WTC11 (cell line): ENCODE results near the gene STPG2. TPM values are rescaled to one million over a fixed set of nuclear protein-coding genes. Genes with fewer than 3 reads are reported as not detected.

Experiments used
- ATAC-seq: fragments of 200-7000 bp; cut with Tn5 transposase; 2 replicates; pipeline ENCODE4 v1.10.0; 2021; ENCODE audit warnings: mild to moderate bottlenecking, moderate library complexity
- CTCF ChIA-PET: fragments of 300-600 bp; sonication (Branson Sonifier 250); formaldehyde crosslinking; loops from one replicate; lab custom pipeline; 2021; ENCODE audit warnings: antibody characterized with exemption; lab: Charles Lee
- POLR2A ChIA-PET: fragments of 350-600 bp; sonication (Branson Sonifier 250); formaldehyde crosslinking; loops from one replicate; lab custom pipeline; 2021; ENCODE audit warnings: antibody characterized with exemption; lab: Charles Lee
- DNase-seq: peaks from one replicate; pipeline ENCODE4 v3.0.0; 2021; ENCODE audit warnings: low spot score
- H3K27ac Mint-ChIP-seq: 2 replicates; pipeline ENCODE4 v1.8.0; 2021; ENCODE audit warnings: mixed read lengths
- H3K27me3 Mint-ChIP-seq: 2 replicates; pipeline ENCODE4 v1.8.0; 2021; ENCODE audit warnings: low read depth, mild to moderate bottlenecking, moderate library complexity, mixed read lengths
- H3K36me3 Mint-ChIP-seq: 2 replicates; pipeline ENCODE4 v1.8.0; 2021; ENCODE audit warnings: mixed read lengths
- H3K4me1 Mint-ChIP-seq: 2 replicates; pipeline ENCODE4 v1.8.0; 2022; ENCODE audit warnings: mixed read lengths
- H3K4me3 Mint-ChIP-seq: 2 replicates; pipeline ENCODE4 v1.8.0; 2021; ENCODE audit warnings: mild to moderate bottlenecking, moderate library complexity, mixed read lengths
- H3K9me3 Mint-ChIP-seq: 2 replicates; pipeline ENCODE4 v1.8.0; 2021; ENCODE audit warnings: mixed read lengths
- CBFB ChIP-seq: sonication (generic); formaldehyde crosslinking; IDR thresholded peaks from 2 replicates; pipeline ENCODE4 v1.8.1; 2022; ENCODE audit warnings: mild to moderate bottlenecking, low read depth, missing genetic modification reagents
- CREB1 ChIP-seq: sonication (generic); formaldehyde crosslinking; IDR thresholded peaks from 2 replicates; pipeline ENCODE4 v1.8.0; 2023; ENCODE audit warnings: mild to moderate bottlenecking, missing genetic modification reagents
- GRHL2 ChIP-seq: fragments of 250-450 bp; sonication (Bioruptor Pico); IDR thresholded peaks from 2 replicates; pipeline ENCODE4 v1.8.0; 2022; ENCODE audit warnings: mild to moderate bottlenecking, moderate library complexity; ENCODE audit not compliant: insufficient replicate concordance, severe bottlenecking
- KAT7 ChIP-seq: sonication (generic); formaldehyde crosslinking; IDR thresholded peaks from 2 replicates; pipeline ENCODE4 v1.8.1; 2023; ENCODE audit warnings: missing genetic modification reagents, mild to moderate bottlenecking, borderline replicate concordance
- MXD4 ChIP-seq: fragments of 250-450 bp; sonication (Bioruptor Pico); IDR thresholded peaks from 2 replicates; pipeline ENCODE4 v1.8.0; 2021; ENCODE audit warnings: mild to moderate bottlenecking, moderate library complexity, borderline replicate concordance
- SMAD3 ChIP-seq: sonication (generic); formaldehyde crosslinking; IDR thresholded peaks from 2 replicates; pipeline ENCODE4 v1.8.0; 2022; ENCODE audit warnings: missing genetic modification reagents, mild to moderate bottlenecking, borderline replicate concordance
- SMAD4 ChIP-seq: sonication (generic); formaldehyde crosslinking; IDR thresholded peaks from 2 replicates; pipeline ENCODE4 v1.8.0; 2022; ENCODE audit warnings: mild to moderate bottlenecking, missing genetic modification reagents
- SP1 ChIP-seq: sonication (generic); formaldehyde crosslinking; conservative IDR thresholded peaks from 2 replicates; pipeline ENCODE4 v1.8.1; 2022; ENCODE audit warnings: missing genetic modification reagents
- TCF7 ChIP-seq: sonication (generic); formaldehyde crosslinking; IDR thresholded peaks from 2 replicates; pipeline ENCODE4 v1.8.0; 2022; ENCODE audit warnings: mild to moderate bottlenecking, low read depth, missing genetic modification reagents, moderate library complexity
- ZNF219 ChIP-seq: sonication (generic); formaldehyde crosslinking; IDR thresholded peaks from 2 replicates; pipeline ENCODE4 v1.8.0; 2023; ENCODE audit warnings: missing genetic modification reagents, mild to moderate bottlenecking, borderline replicate concordance
- total RNA-seq: library from RNA; stranded (reverse); gene quantifications from 3 replicates; pipeline ENCODE4 v1.2.3, GENCODE V29; 2021
- TF ChIP-seq, protein P1 (sequence below): sonication (generic); formaldehyde crosslinking; IDR thresholded peaks from 2 replicates; pipeline ENCODE4 v1.8.1; 2022; ENCODE audit warnings: low read depth, missing genetic modification reagents, borderline replicate concordance
- TF ChIP-seq, protein P2 (sequence below): sonication (generic); formaldehyde crosslinking; IDR thresholded peaks from 2 replicates; pipeline ENCODE4 v1.8.0; 2022; ENCODE audit warnings: mild to moderate bottlenecking, missing genetic modification reagents
- TF ChIP-seq, protein P3 (sequence below): sonication (generic); formaldehyde crosslinking; IDR thresholded peaks from 2 replicates; pipeline ENCODE4 v1.8.0; 2023; ENCODE audit warnings: missing genetic modification reagents, mild to moderate bottlenecking, borderline replicate concordance
- TF ChIP-seq, protein P4 (sequence below): sonication (generic); formaldehyde crosslinking; IDR thresholded peaks from 2 replicates; pipeline ENCODE4 v1.8.0; 2022; ENCODE audit warnings: mild to moderate bottlenecking, missing genetic modification reagents
- TF ChIP-seq, protein P5 (sequence below): sonication (generic); formaldehyde crosslinking; IDR thresholded peaks from 2 replicates; pipeline ENCODE4 v1.8.0; 2022; ENCODE audit warnings: mild to moderate bottlenecking, missing genetic modification reagents
- TF ChIP-seq, protein P6 (sequence below): sonication (generic); formaldehyde crosslinking; IDR thresholded peaks from 2 replicates; pipeline ENCODE4 v1.8.1; 2023; ENCODE audit warnings: mild to moderate bottlenecking, missing genetic modification reagents, moderate library complexity

STPG2 gene
- total RNA-seq, 1 experiment from 2014 or later: 0.17 TPM

DNA sequence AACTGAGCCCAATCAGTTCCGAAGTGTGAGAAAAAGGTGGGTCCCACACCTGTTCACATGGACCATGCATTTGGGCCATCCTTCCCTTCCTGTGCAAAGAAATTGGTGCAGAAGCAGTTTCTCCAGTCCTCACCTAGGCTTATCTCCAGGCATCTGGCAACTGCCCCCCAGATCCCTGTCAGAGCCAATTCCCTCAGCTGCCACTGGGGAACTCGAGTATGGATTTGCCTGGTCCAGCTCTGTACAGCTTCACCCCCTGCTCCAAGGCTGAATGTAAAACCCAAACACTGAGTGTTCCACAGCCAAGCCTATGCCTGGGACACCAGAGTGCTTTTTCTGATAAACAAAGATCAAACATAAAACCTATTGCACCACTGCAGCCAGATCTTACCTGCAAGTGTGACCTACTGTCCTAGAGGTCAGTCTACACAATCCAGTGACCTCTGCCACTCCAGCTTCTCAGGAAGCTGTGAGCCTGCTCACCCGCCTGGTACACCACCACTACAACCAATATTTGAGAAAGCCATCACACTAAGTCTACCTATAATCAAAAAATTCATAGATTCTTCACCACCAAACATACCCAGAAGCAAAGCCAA is 136.4 kb downstream of the STPG2 start:
- Mint-ChIP-seq H3K27ac (no peak overlapping the region), H3K36me3 (no peaks in the 10 kb centered on the region), H3K4me1 (no peaks in the 10 kb centered on the region), H3K27me3 (no peaks in the 10 kb centered on the region), H3K4me3 (no peak overlapping the region), H3K9me3 (peaks cover 11% of the 10 kb centered on the region)
- DNase-seq (no peak), ATAC-seq (peak; percentile 85)
- no peak for TF ChIP-seq CREB1 (CRISPR knock-in tag)
- TF ChIP-seq, protein P1, sequence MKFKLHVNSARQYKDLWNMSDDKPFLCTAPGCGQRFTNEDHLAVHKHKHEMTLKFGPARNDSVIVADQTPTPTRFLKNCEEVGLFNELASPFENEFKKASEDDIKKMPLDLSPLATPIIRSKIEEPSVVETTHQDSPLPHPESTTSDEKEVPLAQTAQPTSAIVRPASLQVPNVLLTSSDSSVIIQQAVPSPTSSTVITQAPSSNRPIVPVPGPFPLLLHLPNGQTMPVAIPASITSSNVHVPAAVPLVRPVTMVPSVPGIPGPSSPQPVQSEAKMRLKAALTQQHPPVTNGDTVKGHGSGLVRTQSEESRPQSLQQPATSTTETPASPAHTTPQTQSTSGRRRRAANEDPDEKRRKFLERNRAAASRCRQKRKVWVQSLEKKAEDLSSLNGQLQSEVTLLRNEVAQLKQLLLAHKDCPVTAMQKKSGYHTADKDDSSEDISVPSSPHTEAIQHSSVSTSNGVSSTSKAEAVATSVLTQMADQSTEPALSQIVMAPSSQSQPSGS: no peak
- TF ChIP-seq, protein P2, sequence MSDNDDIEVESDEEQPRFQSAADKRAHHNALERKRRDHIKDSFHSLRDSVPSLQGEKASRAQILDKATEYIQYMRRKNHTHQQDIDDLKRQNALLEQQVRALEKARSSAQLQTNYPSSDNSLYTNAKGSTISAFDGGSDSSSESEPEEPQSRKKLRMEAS (CRISPR knock-in tag): no peak
- no peak for TF ChIP-seq CBFB
- TF ChIP-seq MXD4: no peak
- TF ChIP-seq GRHL2 (CRISPR knock-in tag): no peak
- no peak for TF ChIP-seq ZNF219
- no peak for TF ChIP-seq TCF7 (CRISPR knock-in tag)
- TF ChIP-seq, protein P3, sequence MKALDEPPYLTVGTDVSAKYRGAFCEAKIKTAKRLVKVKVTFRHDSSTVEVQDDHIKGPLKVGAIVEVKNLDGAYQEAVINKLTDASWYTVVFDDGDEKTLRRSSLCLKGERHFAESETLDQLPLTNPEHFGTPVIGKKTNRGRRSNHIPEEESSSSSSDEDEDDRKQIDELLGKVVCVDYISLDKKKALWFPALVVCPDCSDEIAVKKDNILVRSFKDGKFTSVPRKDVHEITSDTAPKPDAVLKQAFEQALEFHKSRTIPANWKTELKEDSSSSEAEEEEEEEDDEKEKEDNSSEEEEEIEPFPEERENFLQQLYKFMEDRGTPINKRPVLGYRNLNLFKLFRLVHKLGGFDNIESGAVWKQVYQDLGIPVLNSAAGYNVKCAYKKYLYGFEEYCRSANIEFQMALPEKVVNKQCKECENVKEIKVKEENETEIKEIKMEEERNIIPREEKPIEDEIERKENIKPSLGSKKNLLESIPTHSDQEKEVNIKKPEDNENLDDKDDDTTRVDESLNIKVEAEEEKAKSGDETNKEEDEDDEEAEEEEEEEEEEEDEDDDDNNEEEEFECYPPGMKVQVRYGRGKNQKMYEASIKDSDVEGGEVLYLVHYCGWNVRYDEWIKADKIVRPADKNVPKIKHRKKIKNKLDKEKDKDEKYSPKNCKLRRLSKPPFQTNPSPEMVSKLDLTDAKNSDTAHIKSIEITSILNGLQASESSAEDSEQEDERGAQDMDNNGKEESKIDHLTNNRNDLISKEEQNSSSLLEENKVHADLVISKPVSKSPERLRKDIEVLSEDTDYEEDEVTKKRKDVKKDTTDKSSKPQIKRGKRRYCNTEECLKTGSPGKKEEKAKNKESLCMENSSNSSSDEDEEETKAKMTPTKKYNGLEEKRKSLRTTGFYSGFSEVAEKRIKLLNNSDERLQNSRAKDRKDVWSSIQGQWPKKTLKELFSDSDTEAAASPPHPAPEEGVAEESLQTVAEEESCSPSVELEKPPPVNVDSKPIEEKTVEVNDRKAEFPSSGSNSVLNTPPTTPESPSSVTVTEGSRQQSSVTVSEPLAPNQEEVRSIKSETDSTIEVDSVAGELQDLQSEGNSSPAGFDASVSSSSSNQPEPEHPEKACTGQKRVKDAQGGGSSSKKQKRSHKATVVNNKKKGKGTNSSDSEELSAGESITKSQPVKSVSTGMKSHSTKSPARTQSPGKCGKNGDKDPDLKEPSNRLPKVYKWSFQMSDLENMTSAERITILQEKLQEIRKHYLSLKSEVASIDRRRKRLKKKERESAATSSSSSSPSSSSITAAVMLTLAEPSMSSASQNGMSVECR: no peak
- TF ChIP-seq, protein P4, sequence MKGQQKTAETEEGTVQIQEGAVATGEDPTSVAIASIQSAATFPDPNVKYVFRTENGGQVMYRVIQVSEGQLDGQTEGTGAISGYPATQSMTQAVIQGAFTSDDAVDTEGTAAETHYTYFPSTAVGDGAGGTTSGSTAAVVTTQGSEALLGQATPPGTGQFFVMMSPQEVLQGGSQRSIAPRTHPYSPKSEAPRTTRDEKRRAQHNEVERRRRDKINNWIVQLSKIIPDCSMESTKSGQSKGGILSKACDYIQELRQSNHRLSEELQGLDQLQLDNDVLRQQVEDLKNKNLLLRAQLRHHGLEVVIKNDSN (CRISPR knock-in tag): no peak
- no peak for TF ChIP-seq SP1 (CRISPR knock-in tag)
- no peak for TF ChIP-seq SMAD4
- TF ChIP-seq, protein P5, sequence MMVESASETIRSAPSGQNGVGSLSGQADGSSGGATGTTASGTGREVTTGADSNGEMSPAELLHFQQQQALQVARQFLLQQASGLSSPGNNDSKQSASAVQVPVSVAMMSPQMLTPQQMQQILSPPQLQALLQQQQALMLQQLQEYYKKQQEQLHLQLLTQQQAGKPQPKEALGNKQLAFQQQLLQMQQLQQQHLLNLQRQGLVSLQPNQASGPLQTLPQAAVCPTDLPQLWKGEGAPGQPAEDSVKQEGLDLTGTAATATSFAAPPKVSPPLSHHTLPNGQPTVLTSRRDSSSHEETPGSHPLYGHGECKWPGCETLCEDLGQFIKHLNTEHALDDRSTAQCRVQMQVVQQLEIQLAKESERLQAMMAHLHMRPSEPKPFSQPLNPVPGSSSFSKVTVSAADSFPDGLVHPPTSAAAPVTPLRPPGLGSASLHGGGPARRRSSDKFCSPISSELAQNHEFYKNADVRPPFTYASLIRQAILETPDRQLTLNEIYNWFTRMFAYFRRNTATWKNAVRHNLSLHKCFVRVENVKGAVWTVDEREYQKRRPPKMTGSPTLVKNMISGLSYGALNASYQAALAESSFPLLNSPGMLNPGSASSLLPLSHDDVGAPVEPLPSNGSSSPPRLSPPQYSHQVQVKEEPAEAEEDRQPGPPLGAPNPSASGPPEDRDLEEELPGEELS: no peak
- ChIA-PET POLR2A (no interaction called here), CTCF (interaction anchor here (1.1 kb wide), 1 partner anchor 136 kb away, joined by 3 read pairs; no protein-coding TSS in a partner anchor)

DNA sequence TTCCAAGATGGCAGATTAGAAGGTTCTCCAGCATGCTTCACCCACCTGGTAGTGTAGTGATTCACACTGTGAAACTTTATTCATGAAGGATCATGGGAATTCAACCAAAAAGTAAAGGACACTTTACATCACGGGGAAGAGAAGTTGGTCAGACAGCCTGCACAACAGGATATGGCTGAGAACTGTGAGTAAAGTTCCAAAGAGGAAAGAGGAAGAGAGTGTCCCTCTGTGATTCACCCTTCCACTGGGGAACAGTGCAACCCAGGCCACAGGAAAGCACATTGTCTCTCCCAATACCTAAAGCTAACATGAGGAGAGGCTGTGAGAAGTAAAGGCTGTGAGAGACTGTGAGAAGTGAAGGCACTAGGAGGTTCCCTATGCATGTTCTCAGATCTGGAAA is 137.2 kb downstream of the STPG2 start:
- H3K27ac Mint-ChIP-seq: no peak overlapping the region
- CTCF ChIA-PET: interaction anchor here (1.1 kb wide), 1 partner anchor 137 kb away, joined by 3 read pairs; no protein-coding TSS in a partner anchor

More for the DNA sequence above, 137.2 kb downstream of the STPG2 start:
- POLR2A ChIA-PET: no interaction called here
- TF ChIP-seq GRHL2 (CRISPR knock-in tag) (no peak), SMAD3 (CRISPR knock-in tag) (no peak), KAT7 (CRISPR knock-in tag) (no peak)
- TF ChIP-seq, protein P2 (CRISPR knock-in tag): no peak
- TF ChIP-seq, protein P5: no peak
- TF ChIP-seq, protein P6, sequence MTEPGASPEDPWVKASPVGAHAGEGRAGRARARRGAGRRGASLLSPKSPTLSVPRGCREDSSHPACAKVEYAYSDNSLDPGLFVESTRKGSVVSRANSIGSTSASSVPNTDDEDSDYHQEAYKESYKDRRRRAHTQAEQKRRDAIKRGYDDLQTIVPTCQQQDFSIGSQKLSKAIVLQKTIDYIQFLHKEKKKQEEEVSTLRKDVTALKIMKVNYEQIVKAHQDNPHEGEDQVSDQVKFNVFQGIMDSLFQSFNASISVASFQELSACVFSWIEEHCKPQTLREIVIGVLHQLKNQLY (CRISPR knock-in tag): no peak
- no peak for DNase-seq
- H3K27me3 Mint-ChIP-seq: no peaks in the 10 kb centered on the region
- H3K36me3 Mint-ChIP-seq: no peaks in the 10 kb centered on the region
- H3K4me3 Mint-ChIP-seq: no peak overlapping the region
- ATAC-seq: no peak
- no peaks in the 10 kb centered on the region for H3K4me1 Mint-ChIP-seq
- peaks cover 2% of the 10 kb centered on the region for H3K9me3 Mint-ChIP-seq
